ENCODE data around the gene SMG7. TPM values are rescaled to one million over a fixed set of nuclear protein-coding genes. Genes with fewer than 3 reads are reported as not detected.
A peak's percentile ranks its signal among the peaks of the same experiment; 100 is the strongest.

The SMG7 gene
- total and polyA plus RNA-seq, 8 donors: 13.4 to 44.9 (median 29.1) TPM

DNA sequence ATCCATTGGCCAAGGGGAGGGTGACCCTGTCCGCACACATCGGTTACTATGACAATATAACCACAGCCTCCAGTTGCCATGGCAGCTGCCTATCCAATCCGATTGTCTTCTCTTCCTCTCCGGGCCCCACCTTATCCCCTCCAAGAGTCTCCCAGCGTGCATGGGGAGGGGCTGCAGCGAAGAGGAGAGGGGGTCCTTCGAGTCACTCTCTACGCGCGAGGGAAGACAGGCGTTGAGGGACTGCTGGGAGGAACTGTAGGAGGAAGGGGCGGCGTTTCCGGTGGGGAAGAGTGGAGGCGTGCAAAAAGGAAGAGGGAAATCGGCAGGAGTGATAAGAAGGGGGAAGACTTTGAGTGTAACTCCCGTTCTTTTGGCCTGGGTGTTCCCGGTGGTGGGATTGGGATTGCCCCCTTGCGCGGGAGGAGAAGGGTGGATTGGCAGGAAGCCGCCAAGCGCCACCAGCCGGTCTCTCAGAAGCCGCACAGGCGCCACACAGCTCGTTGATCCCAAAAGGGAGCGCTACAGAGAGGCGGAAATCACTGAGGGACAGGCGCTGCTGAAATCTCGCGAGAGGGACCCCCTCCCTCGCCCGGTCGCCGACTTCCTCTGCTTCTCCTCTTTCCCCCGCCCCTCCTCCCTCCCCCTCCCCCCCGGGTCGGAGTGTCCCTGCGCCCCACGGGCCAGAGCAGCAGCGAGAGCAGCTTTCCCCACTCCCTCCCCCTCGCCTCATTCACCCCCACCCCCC, 384 bp upstream of the SMG7 start:
- intact Hi-C loops (cut with DNase I; ENCODE audit: low total_unique reads): loop anchor here (10.0 kb wide), 2 partner anchors 53 to 163 kb away; partner anchors contain the start of gene ARPC5
- no peaks in the 10 kb centered on the region for H3K27me3 ChIP-seq
- H3K4me3 ChIP-seq: peak overlapping the region; percentile 87 to 97 (median 94)
- H3K36me3 ChIP-seq: no peaks in the 10 kb centered on the region
- peaks cover 20 to 48% (median 35%) of the 10 kb centered on the region in 4 donors for H3K4me1 ChIP-seq
- peak; percentile 94 to 98 for DNase-seq
- H3K27ac ChIP-seq: peak overlapping the region; percentile 93 to 96 (median 95)
- 0 to 2% (median 0%) methylated on average over 28 to 42 of the region's 42 CpGs for WGBS, 5 donors
- no peaks in the 10 kb centered on the region for H3K9me3 ChIP-seq
- TF ChIP-seq, protein P1, sequence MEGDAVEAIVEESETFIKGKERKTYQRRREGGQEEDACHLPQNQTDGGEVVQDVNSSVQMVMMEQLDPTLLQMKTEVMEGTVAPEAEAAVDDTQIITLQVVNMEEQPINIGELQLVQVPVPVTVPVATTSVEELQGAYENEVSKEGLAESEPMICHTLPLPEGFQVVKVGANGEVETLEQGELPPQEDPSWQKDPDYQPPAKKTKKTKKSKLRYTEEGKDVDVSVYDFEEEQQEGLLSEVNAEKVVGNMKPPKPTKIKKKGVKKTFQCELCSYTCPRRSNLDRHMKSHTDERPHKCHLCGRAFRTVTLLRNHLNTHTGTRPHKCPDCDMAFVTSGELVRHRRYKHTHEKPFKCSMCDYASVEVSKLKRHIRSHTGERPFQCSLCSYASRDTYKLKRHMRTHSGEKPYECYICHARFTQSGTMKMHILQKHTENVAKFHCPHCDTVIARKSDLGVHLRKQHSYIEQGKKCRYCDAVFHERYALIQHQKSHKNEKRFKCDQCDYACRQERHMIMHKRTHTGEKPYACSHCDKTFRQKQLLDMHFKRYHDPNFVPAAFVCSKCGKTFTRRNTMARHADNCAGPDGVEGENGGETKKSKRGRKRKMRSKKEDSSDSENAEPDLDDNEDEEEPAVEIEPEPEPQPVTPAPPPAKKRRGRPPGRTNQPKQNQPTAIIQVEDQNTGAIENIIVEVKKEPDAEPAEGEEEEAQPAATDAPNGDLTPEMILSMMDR (IDR thresholded peaks at IDR 0.05): peak in 1 of 7 experiments; percentile 27
- TF ChIP-seq POLR2A (IDR thresholded peaks at IDR 0.05) (no peak), POLR2AphosphoS5 (IDR thresholded peaks at IDR 0.05) (peak in 2 of 3 donors; percentile 67 to 73), EP300 (IDR thresholded peaks at IDR 0.05) (no peak)

DNA sequence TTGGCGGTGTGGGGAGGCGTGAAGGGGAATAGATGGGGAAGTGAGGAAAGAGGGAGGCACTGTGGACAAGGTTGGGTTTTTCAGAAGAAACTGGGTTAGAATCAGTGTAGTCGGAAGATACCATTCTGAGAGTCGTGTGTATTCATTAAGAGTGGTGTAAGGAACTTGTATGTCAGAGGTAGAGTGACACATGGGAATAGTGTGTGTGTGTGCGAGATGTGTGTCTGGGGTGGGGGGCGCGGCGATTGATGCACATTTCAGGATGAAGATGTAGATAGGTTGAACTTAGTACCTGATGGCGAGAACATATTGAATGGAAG, 878 bp downstream of the SMG7 start:
- intact Hi-C loops (cut with DNase I; ENCODE audit: low total_unique reads): loop anchor here (10.0 kb wide), 2 partner anchors 52 to 162 kb away; partner anchors contain the start of gene ARPC5
- Histone ChIP-seq H3K27me3 (no peaks in the 10 kb centered on the region), H3K4me3 (peak overlapping the region; percentile 87 to 97 (median 94)), H3K27ac (peak overlapping the region; percentile 91 to 96 (median 93)), H3K4me1 (peaks cover 23 to 58% (median 39%) of the 10 kb centered on the region in 4 donors), H3K9me3 (no peaks in the 10 kb centered on the region), H3K36me3 (no peaks in the 10 kb centered on the region)
- TF ChIP-seq EP300 (IDR thresholded peaks at IDR 0.05): no peak
- WGBS, 5 donors: 10 to 20% (median 17%) methylated on average over 9 of the region's 9 CpGs
- no peak for DNase-seq

DNA sequence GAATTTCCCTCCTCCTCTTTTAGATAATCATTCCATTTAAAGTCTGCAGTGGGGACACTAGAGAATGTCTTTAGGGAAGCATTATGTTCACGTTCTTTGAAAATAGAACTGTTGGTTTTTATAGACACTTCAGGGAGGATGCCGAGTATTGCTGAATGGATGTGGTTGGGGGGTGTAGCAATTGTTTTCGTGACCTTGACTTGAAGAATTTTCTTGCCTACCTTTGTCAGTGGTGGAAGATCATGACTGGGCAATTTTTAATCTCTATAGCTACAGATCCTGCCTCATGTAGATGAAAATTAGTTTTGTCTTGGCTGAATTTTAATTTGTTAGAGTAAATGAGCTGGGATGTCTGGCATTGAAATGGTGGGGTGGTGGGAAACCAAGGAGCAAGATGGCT, 3.8 kb downstream of the SMG7 start:
- Histone ChIP-seq H3K4me3 (no peak overlapping the region), H3K27me3 (no peaks in the 10 kb centered on the region), H3K9me3 (no peaks in the 10 kb centered on the region), H3K4me1 (peaks cover 29 to 80% (median 60%) of the 10 kb centered on the region in 4 donors), H3K36me3 (no peaks in the 10 kb centered on the region), H3K27ac (no peak overlapping the region)
- no peak for DNase-seq
- intact Hi-C loops (cut with DNase I; ENCODE audit: low total_unique reads): loop anchor here (10.0 kb wide), 2 partner anchors 49 to 159 kb away; partner anchors contain the start of gene ARPC5
- no peak for TF ChIP-seq POLR2A (IDR thresholded peaks at IDR 0.05)
- no peak for TF ChIP-seq EP300 (IDR thresholded peaks at IDR 0.05)
- no peak for TF ChIP-seq POLR2AphosphoS5 (IDR thresholded peaks at IDR 0.05)
- TF ChIP-seq, protein P1 (IDR thresholded peaks at IDR 0.05): no peak
- 65 to 81% (median 77%) methylated on average over 3 of the region's 3 CpGs for WGBS, 5 donors

DNA sequence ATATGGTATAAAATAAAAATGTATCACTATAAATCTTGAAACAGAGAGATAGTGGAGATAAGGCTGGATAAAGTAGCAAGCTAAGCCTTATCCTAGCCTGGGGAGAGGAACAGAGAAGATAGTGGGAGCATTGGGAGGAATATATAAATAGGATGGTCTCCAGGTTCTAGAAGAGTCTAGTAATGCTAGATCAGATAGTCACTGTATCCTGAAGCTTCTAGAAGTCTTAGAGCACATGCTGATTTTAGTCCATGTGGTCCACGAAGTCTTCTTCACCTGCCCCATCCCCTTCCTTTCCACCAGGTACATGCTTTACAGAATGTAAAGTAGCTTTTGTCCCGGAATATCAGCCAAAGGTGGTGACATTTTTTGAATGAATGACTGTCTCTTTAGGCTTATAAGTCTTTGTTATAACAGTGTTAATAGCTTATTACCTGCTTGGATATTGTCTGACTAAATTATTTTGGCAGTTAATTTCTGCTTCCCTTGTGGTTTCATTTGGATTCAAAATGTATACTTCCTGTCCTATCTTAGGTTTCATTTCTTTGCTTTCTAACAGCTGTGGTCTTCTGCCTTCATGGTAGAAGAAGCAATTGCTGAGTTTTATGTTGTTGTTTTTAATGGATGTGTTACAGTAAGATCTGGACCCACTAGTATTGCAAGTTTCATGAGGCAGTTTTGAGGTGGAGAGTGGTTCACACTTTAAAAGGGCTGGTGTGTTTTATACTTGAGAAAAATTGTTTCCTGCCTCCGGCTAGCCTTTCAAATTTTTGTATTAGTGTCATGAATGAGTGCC, 5.9 kb downstream of the SMG7 start:
- intact Hi-C loops (cut with DNase I; ENCODE audit: low total_unique reads): loop anchor here (10.0 kb wide), 2 partner anchors 47 to 157 kb away; partner anchors contain the start of gene ARPC5

More for the DNA sequence above, 5.9 kb downstream of the SMG7 start:
- Histone ChIP-seq H3K9me3 (no peaks in the 10 kb centered on the region), H3K4me1 (peaks cover 27 to 97% (median 67%) of the 10 kb centered on the region in 4 donors), H3K27ac (no peak overlapping the region), H3K36me3 (no peaks in the 10 kb centered on the region), H3K27me3 (no peaks in the 10 kb centered on the region), H3K4me3 (no peak overlapping the region)
- TF ChIP-seq, protein P1 (IDR thresholded peaks at IDR 0.05): no peak
- no peak for TF ChIP-seq EP300 (IDR thresholded peaks at IDR 0.05)
- TF ChIP-seq POLR2AphosphoS5 (IDR thresholded peaks at IDR 0.05): no peak
- no peak for TF ChIP-seq POLR2A (IDR thresholded peaks at IDR 0.05)
- no peak for DNase-seq
- WGBS, 5 donors: 70 to 79% (median 74%) methylated on average over 3 of the region's 3 CpGs
